Eye (tissue), 1 donor: ENCODE results near the gene CAMK2B.

ENCODE experiments used
- DNase-seq: peaks from one replicate; pipeline ENCODE4 v3.0.0-alpha.2; 2015

The CAMK2B gene

GRCh38 chr7:44272456-44272855 is 52.9 kb downstream of the CAMK2B start:
- DNase-seq, result no peak

DNA sequence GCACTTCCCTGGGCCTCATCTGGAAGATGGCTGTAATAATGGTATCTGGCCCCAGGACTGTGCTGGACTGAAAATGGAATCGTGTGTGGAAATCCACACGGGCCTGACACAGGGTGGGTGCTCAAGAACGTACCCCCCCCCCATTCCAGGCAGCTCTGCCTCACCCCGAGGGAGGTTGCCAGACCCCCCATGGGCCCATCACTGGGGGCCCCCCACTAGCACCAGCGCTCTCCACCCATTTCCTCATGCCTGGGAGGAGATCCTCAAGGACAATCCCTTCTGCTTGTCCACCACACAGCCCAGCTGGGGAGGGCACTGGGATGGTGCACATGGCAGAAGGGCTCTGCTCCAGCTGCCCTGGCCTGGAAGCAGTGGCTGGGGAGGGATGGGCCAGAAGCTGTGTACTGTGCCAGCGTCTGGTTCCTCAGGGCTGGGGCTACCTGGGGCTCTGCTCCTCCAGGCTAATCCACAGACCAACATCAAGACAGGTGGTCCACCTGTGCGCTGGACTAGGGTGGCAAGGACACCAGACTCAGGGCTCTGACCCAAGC is 55.4 kb downstream of the CAMK2B start:
- no peak for DNase-seq

- DNase-seq, result no peak
Measured at GRCh38 chr7:44269417-44269816, 56.0 kb downstream of the CAMK2B start.

GRCh38 chr7:44268671-44269070 is 56.7 kb downstream of the CAMK2B start:
- DNase-seq, result no peak

DNA sequence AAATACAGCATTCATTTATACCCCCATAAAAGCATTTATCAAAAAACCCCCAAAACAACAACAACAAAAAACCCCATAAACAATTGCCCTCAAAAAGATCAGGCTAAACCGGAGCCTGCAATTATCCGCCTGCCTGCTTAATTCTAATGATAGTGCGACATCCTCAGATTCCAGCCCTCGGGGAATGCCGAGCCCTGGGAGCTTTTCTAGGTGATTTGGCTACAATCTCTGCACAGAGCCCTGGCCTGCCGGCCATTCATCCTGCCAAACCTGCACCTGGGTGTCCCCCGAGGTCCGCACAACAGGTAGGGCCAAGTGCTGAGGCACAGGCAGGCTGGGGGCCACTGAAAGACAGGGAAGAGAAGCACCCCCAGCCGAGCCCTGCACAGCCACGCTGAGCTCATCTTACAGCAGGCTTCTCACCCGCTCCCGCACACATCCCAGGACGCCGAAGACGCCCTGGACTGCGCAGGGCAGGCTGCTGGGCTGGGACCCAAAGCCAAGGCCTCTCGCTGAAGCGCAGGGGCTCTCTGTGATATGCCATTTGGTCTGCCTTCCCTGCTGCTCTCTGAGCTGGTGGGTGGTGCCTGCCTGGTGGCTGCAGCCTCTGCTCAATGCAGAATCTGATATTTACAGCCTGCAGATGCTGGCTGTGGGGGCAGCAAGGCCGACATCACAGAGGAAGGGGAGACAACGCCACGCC is 57.5 kb downstream of the CAMK2B start:
- peak; percentile 60 for DNase-seq

DNA sequence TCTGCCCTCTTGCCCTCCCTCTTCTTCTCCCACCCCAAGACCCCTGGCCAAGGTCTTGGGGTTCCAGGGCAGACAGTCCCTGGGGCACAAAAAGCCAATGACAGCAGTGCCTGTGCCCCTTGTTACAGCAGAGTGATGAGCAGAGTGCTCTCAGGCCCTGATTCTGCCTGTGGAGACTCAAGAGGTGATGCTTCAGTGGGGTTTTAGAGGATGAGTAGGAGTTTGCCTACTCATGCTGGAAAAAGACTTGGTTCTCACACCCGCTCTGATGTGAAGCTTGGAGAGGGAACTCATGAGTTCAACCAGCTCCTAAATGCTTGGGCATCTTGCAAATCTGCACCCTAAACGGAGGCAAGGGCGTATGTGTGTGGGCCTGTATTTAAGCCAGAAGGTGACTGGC is 58.2 kb downstream of the CAMK2B start:
- no peak for DNase-seq

GRCh38 chr7:44266526-44266925 is 58.9 kb downstream of the CAMK2B start:
- DNase-seq, result no peak

- DNase-seq, result no peak
Measured at GRCh38 chr7:44265728-44266127, 59.7 kb downstream of the CAMK2B start.

DNA sequence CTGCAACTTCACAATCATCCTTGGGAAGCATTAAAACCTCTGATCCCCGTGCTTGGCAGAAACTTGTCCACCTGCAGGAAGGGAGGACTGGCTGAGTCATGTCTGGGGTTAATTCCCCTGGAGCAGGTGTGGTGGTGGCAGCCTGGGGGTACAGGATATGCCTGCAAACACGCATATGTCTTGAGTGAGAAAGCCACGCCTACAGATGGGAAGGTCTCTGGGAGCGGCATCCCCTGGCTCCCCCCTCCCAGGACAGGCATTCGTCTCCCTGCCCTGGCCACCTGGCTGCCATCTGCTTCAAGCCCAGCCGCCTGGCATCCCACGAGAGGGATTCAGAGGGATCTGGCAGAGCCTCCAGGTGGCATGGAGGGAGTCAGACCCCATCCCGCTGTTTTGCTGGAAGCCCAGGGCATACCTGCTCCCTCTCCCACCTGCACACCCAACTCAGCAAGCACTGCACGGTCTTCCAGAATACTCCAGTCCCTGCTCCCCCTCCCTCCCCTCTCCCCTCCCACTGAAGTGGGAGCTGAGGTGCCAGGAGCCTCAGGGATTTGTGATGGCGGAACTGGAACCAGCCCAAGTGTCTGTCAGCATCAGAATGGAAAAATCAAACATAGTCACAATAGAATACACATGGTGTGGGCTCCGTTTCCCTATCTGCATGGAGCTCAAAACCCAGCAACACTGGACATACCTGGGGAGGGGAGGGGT is 61.0 kb downstream of the CAMK2B start:
- no peak for DNase-seq

- DNase-seq, result no peak
Measured at GRCh38 chr7:44263326-44264082, 61.9 kb downstream of the CAMK2B start.

GRCh38 chr7:44262031-44262430 is 63.4 kb downstream of the CAMK2B start:
- DNase-seq, result no peak

- no peak for DNase-seq
Measured at GRCh38 chr7:44261240-44261639, 64.2 kb downstream of the CAMK2B start.

DNA sequence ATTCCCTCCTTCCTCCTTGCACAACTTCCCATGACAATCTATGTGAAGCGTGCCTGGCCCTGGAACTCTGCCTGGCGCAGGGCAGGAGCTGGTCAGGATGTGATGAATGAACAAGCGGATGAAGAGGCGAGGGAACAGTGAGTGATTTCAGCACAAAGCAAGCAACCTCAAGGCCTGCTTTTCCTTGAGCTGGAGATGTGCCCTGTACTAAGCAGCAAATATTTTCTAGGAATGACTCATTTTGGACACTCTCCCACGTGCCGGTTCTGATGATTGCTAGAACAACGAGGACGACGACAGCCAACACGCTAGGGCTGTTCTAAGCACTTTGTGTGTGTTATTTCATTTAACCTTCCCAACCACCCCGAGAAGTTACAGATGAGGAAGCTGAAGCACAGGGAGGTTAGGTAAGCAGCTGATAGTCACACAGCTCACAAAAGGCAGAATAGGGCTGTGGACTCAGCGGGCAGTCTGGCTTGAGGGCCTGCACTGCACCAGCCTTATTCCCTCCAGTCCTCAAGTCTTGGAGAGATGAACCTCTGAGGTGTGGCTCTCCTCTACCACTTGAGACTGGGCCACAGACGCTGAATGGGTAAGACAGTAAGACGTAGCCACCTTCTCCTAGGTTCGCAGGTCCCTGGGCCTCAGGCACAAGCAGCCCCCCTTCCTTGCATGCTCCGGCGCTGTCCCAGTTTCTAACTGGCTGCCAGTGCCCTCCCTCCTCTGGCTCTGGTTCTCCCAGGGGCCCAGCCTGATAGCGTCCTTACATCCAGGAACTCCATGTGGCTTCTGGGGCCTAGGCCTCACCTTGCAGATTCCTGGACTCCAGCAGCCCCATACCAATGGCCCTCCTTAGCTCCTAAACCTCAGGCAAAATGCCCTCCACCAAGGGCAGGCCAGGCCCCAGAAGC is 65.6 kb downstream of the CAMK2B start:
- no peak for DNase-seq

DNA sequence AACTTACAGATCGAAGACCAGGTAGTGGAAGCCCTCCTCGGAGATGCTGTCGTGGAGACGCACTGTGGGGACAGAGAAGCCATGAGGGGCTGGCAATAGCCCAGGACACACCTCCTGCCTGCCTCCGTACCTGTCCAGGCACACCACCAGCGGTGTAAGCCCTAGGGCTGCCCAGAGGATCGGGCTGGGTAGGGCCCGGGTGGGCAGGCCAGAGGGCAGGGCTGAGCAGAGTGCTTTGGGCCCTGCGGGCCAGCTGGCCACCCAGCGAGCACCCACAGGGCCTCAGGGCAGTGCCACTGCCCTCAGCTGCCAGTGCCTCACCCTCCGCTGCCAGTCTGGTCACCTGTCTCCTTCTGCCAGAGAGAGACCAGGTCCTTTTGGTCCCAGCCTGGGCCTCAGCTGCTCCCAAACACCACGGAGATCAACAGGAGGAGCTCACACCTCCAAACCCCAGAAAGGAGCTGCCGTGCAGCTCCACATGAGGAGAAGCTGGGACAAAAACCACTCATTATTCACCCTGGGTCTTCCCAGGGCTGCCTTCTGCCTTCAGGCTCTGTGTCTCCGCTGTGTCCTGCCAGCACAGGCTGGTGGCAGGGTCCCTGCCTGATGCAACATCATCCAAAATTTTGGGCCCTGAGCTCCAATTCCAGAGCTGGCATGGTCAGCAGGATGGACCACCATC is 66.4 kb downstream of the CAMK2B start:
- DNase-seq, result no peak

DNA sequence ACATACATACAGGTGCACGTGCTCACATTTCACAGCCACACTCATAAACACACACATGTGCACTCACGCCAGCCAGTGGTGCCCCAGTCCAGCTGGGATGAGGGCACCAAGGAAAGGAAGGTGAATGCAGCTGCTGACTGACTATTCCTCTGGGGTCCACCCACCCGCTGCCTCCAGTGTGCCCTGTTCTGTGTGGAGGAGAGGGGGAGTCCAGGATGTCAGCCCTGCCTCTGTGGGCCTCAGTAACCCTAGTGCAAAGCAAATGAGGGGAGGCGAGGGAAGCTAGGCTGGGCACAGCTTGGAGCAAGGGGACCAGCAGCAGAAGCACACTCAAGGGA is 67.0 kb downstream of the CAMK2B start:
- no peak for DNase-seq

DNA sequence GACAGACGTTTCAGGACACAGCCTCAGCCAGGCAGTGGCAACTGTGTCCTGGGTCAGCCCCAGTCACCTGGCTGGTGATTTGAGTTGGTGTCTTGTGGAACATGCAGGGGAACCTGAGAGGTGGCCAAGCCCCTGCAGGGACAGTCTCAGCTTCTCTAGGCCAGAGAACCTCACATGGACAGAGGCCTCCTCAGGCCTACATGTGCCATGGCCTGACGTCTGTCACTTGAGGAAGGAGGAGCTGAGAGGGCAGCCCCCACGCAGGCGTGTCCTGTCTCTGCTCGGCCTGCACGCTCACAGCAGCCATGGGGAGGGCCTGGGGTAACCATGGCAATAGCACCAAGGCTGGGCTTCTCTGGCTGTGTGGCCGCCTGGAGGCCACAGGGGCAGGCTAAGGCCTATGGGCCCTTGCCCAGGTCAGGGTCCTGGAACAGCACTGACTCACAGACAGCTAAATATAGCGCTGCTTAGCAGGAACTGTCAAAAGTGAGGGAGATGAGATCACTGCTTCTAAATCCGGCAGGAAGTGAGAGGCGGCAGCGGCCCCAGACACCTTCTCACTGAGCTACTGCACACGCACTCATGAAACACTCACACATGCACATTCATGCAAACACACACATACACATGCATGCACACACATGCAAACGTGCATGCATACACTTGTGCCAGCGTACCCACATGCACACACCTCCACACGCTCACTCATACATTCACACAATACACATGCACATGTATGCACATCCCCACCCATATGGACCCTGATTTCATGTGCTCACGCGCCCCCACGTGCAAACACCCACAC is 67.6 kb downstream of the CAMK2B start:
- peak; percentile 84 for DNase-seq

GRCh38 chr7:44257213-44257612 is 68.2 kb downstream of the CAMK2B start:
- no peak for DNase-seq

DNA sequence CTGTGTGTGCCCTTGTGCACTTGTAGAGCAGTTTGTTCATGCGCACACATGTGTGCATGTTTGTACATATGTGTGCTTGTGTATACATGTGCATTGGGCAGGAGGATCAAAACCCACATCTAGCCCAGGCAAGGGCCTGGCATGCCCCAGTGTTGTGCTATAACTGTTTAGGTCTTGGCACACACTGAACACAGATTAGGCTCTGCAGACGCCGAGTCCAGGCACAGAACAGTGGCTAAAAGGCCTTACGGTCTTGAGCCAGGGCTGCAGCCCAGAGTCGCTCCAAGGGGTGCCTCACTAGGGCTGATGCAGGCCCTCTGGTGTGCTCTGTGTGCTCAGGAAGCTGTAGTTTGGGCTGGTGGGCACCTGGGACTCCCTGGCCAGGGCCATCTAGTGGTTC is 68.9 kb downstream of the CAMK2B start:
- no peak for DNase-seq

- DNase-seq, result no peak
Measured at GRCh38 chr7:44251881-44252280, 73.5 kb downstream of the CAMK2B start.

DNA sequence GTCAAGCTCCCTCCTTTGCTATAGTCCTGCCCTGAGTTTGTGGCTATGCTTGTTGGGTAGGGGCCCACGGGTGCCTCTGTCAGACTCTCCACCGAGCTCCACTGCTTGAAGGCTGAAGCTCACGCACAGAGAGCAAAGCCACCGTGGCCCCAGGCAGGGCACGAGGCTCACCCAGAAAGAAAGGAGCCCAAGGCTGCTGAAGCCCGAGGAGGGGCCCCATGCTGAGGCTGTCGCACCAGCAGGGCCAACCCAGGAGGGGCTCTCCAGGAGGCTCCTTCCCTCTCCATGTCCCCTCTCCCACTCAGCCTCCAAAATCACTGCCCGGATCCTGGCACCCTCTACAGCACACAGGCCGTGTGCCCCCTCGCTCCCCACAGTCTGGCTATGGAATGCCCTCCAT is 74.1 kb downstream of the CAMK2B start:
- DNase-seq, result no peak

DNA sequence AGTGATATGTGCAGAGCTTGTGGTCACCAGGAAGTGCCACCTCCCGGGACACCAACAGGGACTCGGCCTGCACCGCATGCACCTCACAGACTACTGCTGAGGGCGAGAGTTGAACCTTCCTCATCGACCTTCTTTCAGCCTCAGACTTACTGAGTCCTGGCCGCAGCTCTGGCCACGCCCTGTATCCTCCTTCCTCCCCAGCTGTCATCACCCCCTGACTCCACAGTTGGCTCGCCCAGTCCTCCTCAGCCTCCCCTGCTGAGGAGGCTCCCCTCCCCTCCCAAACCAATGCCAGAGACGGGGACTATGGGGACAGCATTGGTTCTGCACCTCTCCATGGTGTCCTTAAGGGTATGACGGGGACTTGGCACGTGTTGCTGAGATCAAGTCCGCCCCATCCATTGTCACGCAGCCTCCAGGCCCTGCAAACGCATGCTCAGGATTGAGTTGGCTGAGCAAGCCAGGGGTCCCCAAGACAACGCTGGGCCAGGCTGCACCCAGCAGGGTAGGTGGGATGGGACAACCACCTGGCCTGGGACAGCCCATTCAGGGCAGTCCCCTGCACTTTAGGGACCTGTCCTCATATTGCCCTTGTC is 75.7 kb downstream of the CAMK2B start:
- DNase-seq, result no peak
